Tibial nerve (tissue), 3 donors: ENCODE data around the gene THOC1.

Experiments
- CTCF ChIP-seq, 5 experiments: fragments of 200-600 bp in 3 of 5; fragments of 450-650 bp in 2 of 5; sonication (generic) in 3 of 5; IDR thresholded peaks; one replicate each; pipeline ENCODE4 v1.5.1; 2016 to 2019; ENCODE audit warnings: antibody characterized with exemption in 5 of 5, mild to moderate bottlenecking in 3 of 5, moderate library complexity in 2 of 5
- POLR2A ChIP-seq, 2 donors: fragments of 450-650 bp; IDR thresholded peaks; one replicate each; pipeline ENCODE4 v1.6.1; 2017; ENCODE audit warnings: antibody characterized with exemption in 2 of 2, mild to moderate bottlenecking in 2 of 2, moderate library complexity in 2 of 2

GRCh38 chr18:305003-305501 is 37.2 kb upstream of the THOC1 start:
- TF ChIP-seq CTCF (IDR thresholded peaks at IDR 0.05) (no peak), POLR2A (IDR thresholded peaks at IDR 0.05) (no peak)
